Skeletal muscle satellite cell (primary cell): Measurements from ENCODE around the gene CPLX1.

Experiments
- H3K27me3 ChIP-seq: 2 replicates; pipeline ENCODE4 v1.7.0; 2013; ENCODE audit warnings: low read length; ENCODE audit not compliant: control insufficient read depth, insufficient read depth
- H3K36me3 ChIP-seq: 2 replicates; pipeline ENCODE4 v1.7.0; 2013; ENCODE audit warnings: mild to moderate bottlenecking, control low read depth, low read length; ENCODE audit not compliant: insufficient read depth
- H3K4me1 ChIP-seq: 2 replicates; pipeline ENCODE4 v1.7.0; 2013; ENCODE audit warnings: low read length; ENCODE audit not compliant: control insufficient read depth, insufficient read depth
- H3K4me2 ChIP-seq: 2 replicates; pipeline ENCODE4 v1.7.0; 2013; ENCODE audit warnings: mild to moderate bottlenecking, low read length
- H3K4me3 ChIP-seq: 2 replicates; pipeline ENCODE4 v1.7.0; 2013; ENCODE audit warnings: low read length
- H3K9ac ChIP-seq: 2 replicates; pipeline ENCODE4 v1.7.0; 2013; ENCODE audit warnings: mild to moderate bottlenecking, low read depth, low read length, moderate library complexity
- H3K9me3 ChIP-seq: replicated peaks from 2 replicates; pipeline ENCODE4 v1.7.0; 2013; ENCODE audit warnings: mild to moderate bottlenecking, control low read depth, low read length

CPLX1 gene

DNA sequence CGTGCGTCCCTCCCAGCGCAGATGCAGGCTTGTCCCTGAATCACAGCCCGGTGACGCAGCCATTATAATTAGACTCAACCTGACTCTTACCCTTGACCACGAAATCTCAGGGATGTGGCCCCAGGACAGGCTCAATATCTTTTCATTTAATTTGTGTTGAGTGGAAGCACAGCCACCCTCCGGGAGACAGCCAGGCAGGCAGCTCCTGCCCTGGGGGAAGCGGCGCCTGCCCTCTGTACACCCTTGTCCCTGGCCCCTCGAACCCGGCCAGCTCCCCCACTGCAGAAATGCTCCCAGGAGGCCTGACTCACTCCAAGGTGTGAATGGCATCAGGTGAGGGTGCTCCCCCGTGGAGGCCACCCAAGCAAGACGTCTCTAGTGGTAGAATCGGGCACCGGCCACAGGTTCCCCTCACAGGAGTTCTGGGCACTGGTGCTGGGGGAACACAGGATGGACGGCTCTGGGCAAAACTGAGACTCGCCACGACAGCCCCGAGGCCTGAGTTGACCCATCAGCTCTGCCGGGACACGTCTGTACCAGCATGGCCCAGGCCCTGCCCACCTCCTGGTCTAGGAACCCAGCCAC lies 2.7 kb downstream of the CPLX1 start:
- peaks cover 80% of the 10 kb centered on the region for H3K27me3 ChIP-seq
- H3K9ac ChIP-seq: no peak overlapping the region
- no peaks in the 10 kb centered on the region for H3K36me3 ChIP-seq
- no peak overlapping the region for H3K4me3 ChIP-seq
- H3K4me1 ChIP-seq: no peaks in the 10 kb centered on the region
- no peaks in the 10 kb centered on the region for H3K9me3 ChIP-seq
- no peak overlapping the region for H3K4me2 ChIP-seq

- no peaks in the 10 kb centered on the region for H3K9me3 ChIP-seq
- H3K4me3 ChIP-seq: no peak overlapping the region
- peaks cover 79% of the 10 kb centered on the region for H3K27me3 ChIP-seq
- H3K36me3 ChIP-seq: no peaks in the 10 kb centered on the region
- H3K4me1 ChIP-seq: no peaks in the 10 kb centered on the region
- H3K4me2 ChIP-seq: no peak overlapping the region
- no peak overlapping the region for H3K9ac ChIP-seq
These were observed 3.4 kb downstream of the CPLX1 start for GRCh38 chr4:822361-823175.

- Histone ChIP-seq H3K27me3 (peaks cover 78% of the 10 kb centered on the region), H3K4me2 (no peak overlapping the region), H3K9me3 (no peaks in the 10 kb centered on the region), H3K9ac (no peak overlapping the region), H3K4me1 (no peaks in the 10 kb centered on the region), H3K4me3 (no peak overlapping the region), H3K36me3 (no peaks in the 10 kb centered on the region)
These were observed 4.3 kb downstream of the CPLX1 start for GRCh38 chr4:821631-822030.

DNA sequence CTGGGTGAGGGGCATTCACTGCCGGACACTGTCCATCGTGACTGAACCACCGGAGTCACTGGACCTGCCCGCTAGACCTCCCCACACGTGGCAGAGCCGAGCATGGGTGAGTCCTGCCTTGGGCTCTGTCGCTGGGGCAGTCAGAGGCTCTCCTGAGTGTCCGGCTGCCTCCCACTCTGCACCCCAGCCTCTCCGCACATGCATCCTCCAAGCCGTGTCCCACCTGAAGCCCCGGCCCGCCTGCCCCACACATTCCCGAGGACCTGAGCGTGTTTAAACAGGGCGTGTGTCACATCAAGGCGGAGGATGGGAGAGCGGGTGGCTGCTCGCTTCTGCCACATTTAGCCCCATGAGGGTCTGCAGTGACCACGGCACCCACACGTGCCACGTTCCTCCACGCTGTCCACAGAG lies 4.7 kb downstream of the CPLX1 start:
- H3K4me3 ChIP-seq: no peak overlapping the region
- no peaks in the 10 kb centered on the region for H3K9me3 ChIP-seq
- H3K4me2 ChIP-seq: no peak overlapping the region
- H3K36me3 ChIP-seq: no peaks in the 10 kb centered on the region
- peaks cover 80% of the 10 kb centered on the region for H3K27me3 ChIP-seq
- no peaks in the 10 kb centered on the region for H3K4me1 ChIP-seq
- H3K9ac ChIP-seq: no peak overlapping the region

- Histone ChIP-seq H3K9me3 (no peaks in the 10 kb centered on the region), H3K36me3 (no peaks in the 10 kb centered on the region), H3K4me3 (no peak overlapping the region), H3K4me1 (no peaks in the 10 kb centered on the region), H3K9ac (no peak overlapping the region), H3K4me2 (no peak overlapping the region), H3K27me3 (peaks cover 85% of the 10 kb centered on the region)
These were observed 5.4 kb downstream of the CPLX1 start for GRCh38 chr4:820230-821172.

- H3K4me2 ChIP-seq: no peak overlapping the region
- H3K4me1 ChIP-seq: no peaks in the 10 kb centered on the region
- no peaks in the 10 kb centered on the region for H3K9me3 ChIP-seq
- no peak overlapping the region for H3K9ac ChIP-seq
- H3K36me3 ChIP-seq: no peaks in the 10 kb centered on the region
- H3K27me3 ChIP-seq: peaks cover 83% of the 10 kb centered on the region
- no peak overlapping the region for H3K4me3 ChIP-seq
These were observed 6.3 kb downstream of the CPLX1 start for GRCh38 chr4:819401-820229.

GRCh38 chr4:818106-818921 lies 7.6 kb downstream of the CPLX1 start:
- H3K9ac ChIP-seq: no peak overlapping the region
- no peaks in the 10 kb centered on the region for H3K36me3 ChIP-seq
- no peaks in the 10 kb centered on the region for H3K9me3 ChIP-seq
- H3K27me3 ChIP-seq: peaks cover 83% of the 10 kb centered on the region
- no peak overlapping the region for H3K4me3 ChIP-seq
- H3K4me1 ChIP-seq: no peaks in the 10 kb centered on the region
- H3K4me2 ChIP-seq: no peak overlapping the region

GRCh38 chr4:815464-816146 lies 10.3 kb downstream of the CPLX1 start:
- Histone ChIP-seq H3K4me1 (no peaks in the 10 kb centered on the region), H3K4me3 (no peak overlapping the region), H3K9me3 (no peaks in the 10 kb centered on the region), H3K9ac (no peak overlapping the region), H3K36me3 (no peaks in the 10 kb centered on the region), H3K27me3 (peaks cover 80% of the 10 kb centered on the region), H3K4me2 (no peak overlapping the region)

- Histone ChIP-seq H3K27me3 (peaks cover 69% of the 10 kb centered on the region), H3K4me1 (no peaks in the 10 kb centered on the region), H3K4me2 (no peak overlapping the region), H3K4me3 (no peak overlapping the region), H3K9me3 (no peaks in the 10 kb centered on the region), H3K36me3 (no peaks in the 10 kb centered on the region), H3K9ac (no peak overlapping the region)
These were observed 11.5 kb downstream of the CPLX1 start for GRCh38 chr4:814312-814850.

- Histone ChIP-seq H3K9ac (no peak overlapping the region), H3K4me3 (no peak overlapping the region), H3K9me3 (no peaks in the 10 kb centered on the region), H3K4me2 (no peak overlapping the region), H3K27me3 (peaks cover 64% of the 10 kb centered on the region), H3K36me3 (no peaks in the 10 kb centered on the region), H3K4me1 (no peaks in the 10 kb centered on the region)
These were observed 12.0 kb downstream of the CPLX1 start for GRCh38 chr4:813900-814299.
